Psoas muscle (tissue), 8 donors: ENCODE results near the gene ATF3. TPM values are rescaled to one million over a fixed set of nuclear protein-coding genes. Genes with fewer than 3 reads are reported as not detected.

Experiments used
- ATAC-seq, 4 donors: fragments of 200-7000 bp; cut with Tn5 transposase; one replicate each; pipeline ENCODE4 v1.9.1; 2020; ENCODE audit warnings: moderate library complexity in 3 of 4, mild to moderate bottlenecking in 2 of 4
- DNase-seq, 2 donors: peaks; one replicate each; pipeline ENCODE4 v3.0.0-alpha.2; 2020
- H3K27ac ChIP-seq: fragments of 200-600 bp; one replicate; pipeline ENCODE4 v1.8.0; 2022
- H3K27me3 ChIP-seq, 3 donors: fragments of 200-600 bp in 1 of 3; one replicate each; pipeline versions ENCODE4 v1.6.1 to v1.8.0; 2013 to 2022; ENCODE audit warnings: low read length in 2 of 3, mild to moderate bottlenecking in 2 of 3, moderate library complexity in 1 of 3; ENCODE audit not compliant: insufficient read depth in 3 of 3
- H3K36me3 ChIP-seq, 2 donors: fragments of 200-600 bp in 1 of 2; one replicate each; pipeline versions ENCODE4 v1.6.1 to v1.8.0; 2013 to 2022; ENCODE audit warnings: low read depth in 1 of 2, mild to moderate bottlenecking in 1 of 2, moderate library complexity in 1 of 2; ENCODE audit not compliant: insufficient read depth in 1 of 2
- H3K4me1 ChIP-seq: fragments of 200-600 bp; one replicate; pipeline ENCODE4 v1.8.0; 2022
- H3K4me3 ChIP-seq: fragments of 200-600 bp; one replicate; pipeline ENCODE4 v1.8.0; 2022; ENCODE audit warnings: mild to moderate bottlenecking
- H3K9me3 ChIP-seq: fragments of 200-600 bp; one replicate; pipeline ENCODE4 v1.8.0; 2022
- CTCF ChIP-seq: fragments of 200-600 bp; IDR thresholded peaks from one replicate; pipeline ENCODE4 v1.8.0; 2022; ENCODE audit warnings: antibody characterized with exemption
- WGBS, 3 donors: extraction: QIAGEN DNeasy Blood & Tissue Kit; methylation state at CpG; one replicate each; pipeline versions ENCODE4 v1.1.6 to v1.1.7; 2013; 5-methylcytosine and 5-hydroxymethylcytosine counted together
- intact Hi-C, 2 donors: fragments of 100-400 bp; cut with DNase I; formaldehyde crosslinking; loops; one replicate each; pipeline versions ENCODE4 v1.11.0 to v1.14.2; 2022
- polyA plus RNA-seq, 3 donors: library from polyadenylated mRNA; stranded (reverse); fragments of 200-250 nt; gene quantifications; one replicate each; pipeline ENCODE4 v1.2.3, GENCODE V29; 2013
- total RNA-seq, 4 donors: library from RNA; stranded (reverse); fragmentation: NEBNext Ultra II Directional in 2 of 4; extraction: Animal tissue kit (Norgen Biotek cat#: 25700) in 2 of 4; gene quantifications; one replicate each; pipeline versions ENCODE4 v1.2.1 to v1.2.4, GENCODE V29; 2021 to 2023
- donor health status: healthy with polysubstance abuse.
- donor health status: DM: no; HTN: no; CAD: no; lungs with moderate emphysema.
- donor health status: Bipolar disorder and iron deficiency.
- donor health status: healthy.
- donor health status: DM: yes; HTN: yes; CAD: no.
- donor health status: DM: no; HTN: no; CAD: no.
- donor health status: DM: no; HTN: no; CAD: no.
- donor health status: DM: yes; HTN: yes; CAD: no.

ATF3 gene
- total and polyA plus RNA-seq, 7 donors, result 6.6 to 51.3 (median 14.9) TPM

- no peaks in the 10 kb centered on the region for H3K36me3 ChIP-seq
- no peak for TF ChIP-seq CTCF
- H3K9me3 ChIP-seq, result no peaks in the 10 kb centered on the region
- ATAC-seq (no peak), DNase-seq (no peak)
- WGBS, 3 donors, result 93 to 95% (median 94%) methylated on average over 7 of the region's 7 CpGs
- no peak overlapping the region for H3K27ac ChIP-seq
- peaks cover 0 to 6% (median 0%) of the 10 kb centered on the region in 3 donors for H3K27me3 ChIP-seq
- no peak overlapping the region for H3K4me3 ChIP-seq
- peaks cover 10% of the 10 kb centered on the region for H3K4me1 ChIP-seq
- intact Hi-C loops, result no loop called here
Measured at GRCh38 chr1:212670301-212670700, 61.7 kb downstream of the ATF3 start.

Other genes with a start within 250 kb of the ATF3 start
- 1 to 10 TPM; 1.1 to 2.3 (median 1.9) TPM for gene PACC1, start 193.9 kb upstream of the ATF3 start, total RNA-seq
- gene PACC1, start 193.9 kb upstream of the ATF3 start, polyA plus RNA-seq, result 1 to 10 TPM; 2.8 to 5.6 (median 3.3) TPM
- 10 to 100 TPM; 60.6 to 74.9 (median 66.7) TPM for gene NENF, start 175.8 kb upstream of the ATF3 start, total RNA-seq
- gene NENF, start 175.8 kb upstream of the ATF3 start, polyA plus RNA-seq, result 10 to 100 TPM; 59.3 to 72.0 (median 60.1) TPM
- gene BATF3, start 91.1 kb downstream of the ATF3 start, total RNA-seq, result 1 to 10 TPM in 2 of 4 donors, under 1 TPM in 2; 0.60 to 2.9 (median 1.5) TPM
- 1 to 10 TPM in 1 of 3 donors, under 1 TPM in 2; 0.03 to 1.0 (median 0.53) TPM for gene BATF3, start 91.1 kb downstream of the ATF3 start, polyA plus RNA-seq
- 10 to 100 TPM; 13.2 to 21.2 (median 16.5) TPM for gene NSL1, start 183.0 kb downstream of the ATF3 start, total RNA-seq
- 10 to 100 TPM; 14.1 to 34.5 (median 24.0) TPM for gene NSL1, start 183.0 kb downstream of the ATF3 start, polyA plus RNA-seq
- gene TATDN3, start 183.1 kb downstream of the ATF3 start, total RNA-seq, result 10 to 100 TPM; 21.4 to 25.2 (median 22.8) TPM
- 10 to 100 TPM; 13.5 to 20.9 (median 13.9) TPM for gene TATDN3, start 183.1 kb downstream of the ATF3 start, polyA plus RNA-seq
- not detected for gene SPATA45, start 238.9 kb downstream of the ATF3 start, total RNA-seq
- gene SPATA45, start 238.9 kb downstream of the ATF3 start, polyA plus RNA-seq, result not detected
- 1 to 10 TPM; 1.3 to 2.6 (median 1.6) TPM for gene FLVCR1, start 249.5 kb downstream of the ATF3 start, total RNA-seq
- gene FLVCR1, start 249.5 kb downstream of the ATF3 start, polyA plus RNA-seq, result 1 to 10 TPM in 2 of 3 donors, under 1 TPM in 1; 0.52 to 2.3 (median 1.3) TPM